Transverse colon (tissue), 4 donors: Measurements from ENCODE around the gene USP6NL. TPM values are rescaled to one million over a fixed set of nuclear protein-coding genes. Genes with fewer than 3 reads are reported as not detected.

Experiments used
- DNase-seq: peaks from one replicate; pipeline ENCODE4 v3.0.0-alpha.2; 2019
- H3K27ac ChIP-seq, 4 donors: fragments of 200-600 bp; sonication (generic); 2 replicates each; pipeline ENCODE4 v1.5.1; 2016 to 2018; ENCODE audit warnings: inconsistent platforms in 4 of 4
- H3K27me3 ChIP-seq: fragments of 200-600 bp; sonication (generic); 2 replicates; pipeline ENCODE4 v1.5.1; 2017; ENCODE audit warnings: inconsistent platforms
- H3K36me3 ChIP-seq, 4 donors: fragments of 200-600 bp; sonication (generic); 2 replicates each; pipeline ENCODE4 v1.5.1; 2017 to 2019; ENCODE audit warnings: inconsistent platforms in 4 of 4
- H3K4me1 ChIP-seq, 4 donors: fragments of 200-600 bp; sonication (generic); 2 replicates each; pipeline ENCODE4 v1.5.1; 2017 to 2020; ENCODE audit warnings: inconsistent platforms in 4 of 4
- H3K4me3 ChIP-seq, 4 donors: fragments of 200-600 bp; sonication (generic); 1 replicate in 1 of 4; 2 replicates in 3 of 4; pipeline versions ENCODE4 v1.5.1 to v1.6.1; 2017 to 2019; ENCODE audit warnings: inconsistent platforms in 4 of 4
- H3K9me3 ChIP-seq, 2 donors: fragments of 200-600 bp; sonication (generic); 2 replicates each; pipeline ENCODE4 v1.5.1; 2017 to 2019; ENCODE audit warnings: inconsistent platforms in 2 of 2
- CTCF ChIP-seq, 5 experiments: fragments of 200-600 bp in 3 of 5; fragments of 450-650 bp in 2 of 5; sonication (generic) in 3 of 5; IDR thresholded peaks; 1 replicate in 2 of 5; 2 replicates in 3 of 5; pipeline ENCODE4 v1.5.1; 2016 to 2017; ENCODE audit warnings: antibody characterized with exemption in 5 of 5, inconsistent platforms in 3 of 5, mild to moderate bottlenecking in 2 of 5, moderate library complexity in 1 of 5
- EP300 ChIP-seq: sonication (generic); formaldehyde crosslinking; IDR thresholded peaks from one replicate; pipeline ENCODE4 v1.6.1; 2017; ENCODE audit warnings: antibody characterized with exemption, low read depth
- POLR2A ChIP-seq: fragments of 450-650 bp; IDR thresholded peaks from one replicate; pipeline ENCODE4 v1.6.1; 2016; ENCODE audit warnings: antibody characterized with exemption, mild to moderate bottlenecking, moderate library complexity
- POLR2AphosphoS5 ChIP-seq, 3 donors: sonication (generic); formaldehyde crosslinking; IDR thresholded peaks; one replicate each; pipeline ENCODE4 v1.6.1; 2016; ENCODE audit warnings: antibody characterized with exemption in 3 of 3
- WGBS, 2 donors: methylation state at CpG; one replicate each; pipeline ENCODE4 v1.1.5; 2018; ENCODE audit warnings: low coverage in 1 of 2; 5-methylcytosine and 5-hydroxymethylcytosine counted together
- in situ Hi-C, 4 donors: fragments of 200-750 bp; cut with MboI; loops; one replicate each; pipeline versions ENCODE4 v1.15.0 to v1.15.1; 2017; ENCODE audit warnings: low sequenced_read_pairs in 3 of 4, low pct_ligation_motif_present in 1 of 4, low pct_unique_long_range_greater_than_20kb in 1 of 4
- intact Hi-C: fragments of 100-400 bp; cut with DNase I; formaldehyde crosslinking; loops from one replicate; pipeline ENCODE4 v1.15.1; 2023; ENCODE audit warnings: low total_unique reads
- total RNA-seq, 4 donors: library from RNA; depleted of rRNA; stranded (reverse); fragments of >200 nt; gene quantifications; one replicate each; pipeline ENCODE4 v1.1.0, GENCODE V29; 2016

The USP6NL gene
- total RNA-seq, 4 donors from 2014 or later: 17.3 to 45.8 (median 26.6) TPM

GRCh38 chr10:11557967-11558366 is 53.5 kb downstream of the USP6NL start:
- Histone ChIP-seq H3K36me3 (no peaks in the 10 kb centered on the region), H3K4me3 (no peak overlapping the region), H3K9me3 (no peaks in the 10 kb centered on the region), H3K27me3 (no peaks in the 10 kb centered on the region), H3K27ac (no peak overlapping the region), H3K4me1 (peaks cover 0 to 24% (median 7%) of the 10 kb centered on the region in 4 donors)
- 97 to 100% methylated on average over 1 to 4 of the region's 4 CpGs for WGBS, 2 donors
- TF ChIP-seq EP300 (no peak), POLR2AphosphoS5 (IDR thresholded peaks at IDR 0.05) (no peak), CTCF (IDR thresholded peaks at IDR 0.05) (no peak), POLR2A (no peak)
- in situ Hi-C loops: no loop called here
- DNase-seq: no peak
- intact Hi-C loops: no loop called here

GRCh38 chr10:11557513-11557912 is 53.9 kb downstream of the USP6NL start:
- Histone ChIP-seq H3K4me1 (peaks cover 0 to 27% (median 9%) of the 10 kb centered on the region in 4 donors), H3K27me3 (no peaks in the 10 kb centered on the region), H3K27ac (no peak overlapping the region), H3K9me3 (no peaks in the 10 kb centered on the region), H3K36me3 (no peaks in the 10 kb centered on the region), H3K4me3 (no peak overlapping the region)
- in situ Hi-C loops: no loop called here
- no peak for DNase-seq
- WGBS, 2 donors: 87 to 92% methylated on average over 7 of the region's 7 CpGs
- TF ChIP-seq CTCF (IDR thresholded peaks at IDR 0.05): no peak
- no peak for TF ChIP-seq POLR2A
- no peak for TF ChIP-seq POLR2AphosphoS5 (IDR thresholded peaks at IDR 0.05)
- TF ChIP-seq EP300: no peak
- intact Hi-C loops: no loop called here

DNA sequence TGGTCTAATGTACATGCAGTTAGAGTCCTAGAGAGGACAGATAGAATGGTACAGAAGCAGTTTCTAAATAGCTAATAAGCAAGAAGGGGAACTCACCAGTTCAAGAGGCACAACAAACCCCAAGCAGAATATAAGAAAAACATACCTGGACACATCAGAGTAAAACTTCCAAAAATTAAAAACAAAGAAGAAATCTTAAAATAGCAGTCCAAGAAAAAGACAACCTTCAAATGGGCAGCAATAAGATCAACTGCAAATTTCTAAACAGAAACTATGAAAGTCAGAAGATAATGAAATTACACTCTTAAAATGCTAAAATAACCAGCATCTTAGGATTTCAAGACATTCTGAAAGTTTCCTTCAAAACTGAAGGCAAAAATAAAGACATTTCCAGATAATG is 55.9 kb downstream of the USP6NL start:
- no peak overlapping the region for H3K27ac ChIP-seq
- in situ Hi-C loops: no loop called here
- TF ChIP-seq POLR2AphosphoS5 (IDR thresholded peaks at IDR 0.05) (no peak), CTCF (IDR thresholded peaks at IDR 0.05) (no peak), EP300 (no peak), POLR2A (no peak)
- no peaks in the 10 kb centered on the region for H3K36me3 ChIP-seq
- intact Hi-C loops: no loop called here
- H3K4me3 ChIP-seq: no peak overlapping the region
- no peaks in the 10 kb centered on the region for H3K9me3 ChIP-seq
- no peaks in the 10 kb centered on the region for H3K27me3 ChIP-seq
- DNase-seq: no peak
- H3K4me1 ChIP-seq: peaks cover 0 to 36% (median 17%) of the 10 kb centered on the region in 4 donors

- intact Hi-C loops: no loop called here
- TF ChIP-seq EP300: no peak
- no peak for TF ChIP-seq CTCF (IDR thresholded peaks at IDR 0.05)
- no peak for TF ChIP-seq POLR2A
- no peak for TF ChIP-seq POLR2AphosphoS5 (IDR thresholded peaks at IDR 0.05)
- Histone ChIP-seq H3K27me3 (no peaks in the 10 kb centered on the region), H3K9me3 (no peaks in the 10 kb centered on the region), H3K36me3 (no peaks in the 10 kb centered on the region), H3K27ac (peak overlapping the region in 2 of 4 donors; percentile 18 to 20), H3K4me1 (peaks cover 0 to 27% (median 10%) of the 10 kb centered on the region in 4 donors), H3K4me3 (no peak overlapping the region)
- WGBS, 2 donors: 75 to 84% methylated on average over 1 to 6 of the region's 6 CpGs
- in situ Hi-C loops: no loop called here
- DNase-seq: no peak
Observed at GRCh38 chr10:11553773-11554381, 57.6 kb downstream of the USP6NL start.
